Measurements from ENCODE around the gene ZNF407. TPM values are rescaled to one million over a fixed set of nuclear protein-coding genes. Genes with fewer than 3 reads are reported as not detected.
A peak's percentile ranks its signal among the peaks of the same experiment; 100 is the strongest.

The ZNF407 gene, protein sequence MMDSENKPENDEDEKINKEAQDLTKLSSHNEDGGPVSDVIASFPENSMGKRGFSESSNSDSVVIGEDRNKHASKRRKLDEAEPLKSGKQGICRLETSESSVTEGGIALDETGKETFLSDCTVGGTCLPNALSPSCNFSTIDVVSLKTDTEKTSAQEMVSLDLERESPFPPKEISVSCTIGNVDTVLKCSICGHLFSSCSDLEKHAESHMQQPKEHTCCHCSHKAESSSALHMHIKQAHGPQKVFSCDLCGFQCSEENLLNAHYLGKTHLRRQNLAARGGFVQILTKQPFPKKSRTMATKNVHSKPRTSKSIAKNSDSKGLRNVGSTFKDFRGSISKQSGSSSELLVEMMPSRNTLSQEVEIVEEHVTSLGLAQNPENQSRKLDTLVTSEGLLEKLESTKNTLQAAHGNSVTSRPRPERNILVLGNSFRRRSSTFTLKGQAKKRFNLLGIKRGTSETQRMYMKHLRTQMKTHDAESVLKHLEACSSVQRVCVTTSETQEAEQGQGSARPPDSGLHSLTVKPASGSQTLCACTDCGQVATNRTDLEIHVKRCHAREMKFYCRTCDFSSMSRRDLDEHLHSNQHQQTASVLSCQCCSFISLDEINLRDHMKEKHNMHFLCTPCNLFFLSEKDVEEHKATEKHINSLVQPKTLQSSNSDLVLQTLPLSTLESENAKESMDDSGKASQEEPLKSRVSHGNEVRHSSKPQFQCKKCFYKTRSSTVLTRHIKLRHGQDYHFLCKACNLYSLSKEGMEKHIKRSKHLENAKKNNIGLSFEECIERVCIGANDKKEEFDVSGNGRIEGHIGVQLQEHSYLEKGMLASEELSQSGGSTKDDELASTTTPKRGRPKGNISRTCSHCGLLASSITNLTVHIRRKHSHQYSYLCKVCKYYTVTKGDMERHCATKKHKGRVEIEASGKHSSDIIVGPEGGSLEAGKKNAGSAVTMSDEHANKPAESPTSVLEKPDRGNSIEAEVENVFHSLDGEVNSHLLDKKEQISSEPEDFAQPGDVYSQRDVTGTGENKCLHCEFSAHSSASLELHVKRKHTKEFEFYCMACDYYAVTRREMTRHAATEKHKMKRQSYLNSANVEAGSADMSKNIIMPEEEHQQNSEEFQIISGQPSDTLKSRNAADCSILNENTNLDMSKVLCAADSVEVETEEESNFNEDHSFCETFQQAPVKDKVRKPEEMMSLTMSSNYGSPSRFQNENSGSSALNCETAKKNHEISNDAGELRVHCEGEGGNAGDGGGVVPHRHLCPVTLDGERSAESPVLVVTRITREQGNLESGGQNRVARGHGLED (N-terminal part only)
- 22.1 to 24.9 TPM (median 23.1 TPM) in 3 replicates for total RNA-seq

- DNase-seq (ENCODE audit: low spot score in 2 of 2, unreplicated experiment in 2 of 2), result peak; percentile 68 to 83
- TF ChIP-seq, protein P1, sequence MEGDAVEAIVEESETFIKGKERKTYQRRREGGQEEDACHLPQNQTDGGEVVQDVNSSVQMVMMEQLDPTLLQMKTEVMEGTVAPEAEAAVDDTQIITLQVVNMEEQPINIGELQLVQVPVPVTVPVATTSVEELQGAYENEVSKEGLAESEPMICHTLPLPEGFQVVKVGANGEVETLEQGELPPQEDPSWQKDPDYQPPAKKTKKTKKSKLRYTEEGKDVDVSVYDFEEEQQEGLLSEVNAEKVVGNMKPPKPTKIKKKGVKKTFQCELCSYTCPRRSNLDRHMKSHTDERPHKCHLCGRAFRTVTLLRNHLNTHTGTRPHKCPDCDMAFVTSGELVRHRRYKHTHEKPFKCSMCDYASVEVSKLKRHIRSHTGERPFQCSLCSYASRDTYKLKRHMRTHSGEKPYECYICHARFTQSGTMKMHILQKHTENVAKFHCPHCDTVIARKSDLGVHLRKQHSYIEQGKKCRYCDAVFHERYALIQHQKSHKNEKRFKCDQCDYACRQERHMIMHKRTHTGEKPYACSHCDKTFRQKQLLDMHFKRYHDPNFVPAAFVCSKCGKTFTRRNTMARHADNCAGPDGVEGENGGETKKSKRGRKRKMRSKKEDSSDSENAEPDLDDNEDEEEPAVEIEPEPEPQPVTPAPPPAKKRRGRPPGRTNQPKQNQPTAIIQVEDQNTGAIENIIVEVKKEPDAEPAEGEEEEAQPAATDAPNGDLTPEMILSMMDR (IDR thresholded peaks at IDR 0.05; ENCODE audit: unreplicated experiment), result no peak
- H3K4me3 Mint-ChIP-seq, result peak within 1 kb of the TSS; percentile 96
- H3K4me1 Mint-ChIP-seq, result peaks cover 34% of the 10 kb centered on the region
- H3K27ac Mint-ChIP-seq, result peak within 1 kb of the TSS; percentile 99
- H3K27me3 Mint-ChIP-seq (ENCODE audit: low read depth), result no peaks in the 10 kb centered on the region
- H3K9me3 Mint-ChIP-seq, result no peaks in the 10 kb centered on the region
- peaks cover 7% of the 10 kb centered on the region for H3K36me3 Mint-ChIP-seq
These were observed at the start of gene ZNF407 for GRCh38 chr18:74597662-74598349. Gene ZNF407 (plus strand): TSS chr18:74597870. CDS start chr18:74631020, 33,150 bp downstream.

DNA sequence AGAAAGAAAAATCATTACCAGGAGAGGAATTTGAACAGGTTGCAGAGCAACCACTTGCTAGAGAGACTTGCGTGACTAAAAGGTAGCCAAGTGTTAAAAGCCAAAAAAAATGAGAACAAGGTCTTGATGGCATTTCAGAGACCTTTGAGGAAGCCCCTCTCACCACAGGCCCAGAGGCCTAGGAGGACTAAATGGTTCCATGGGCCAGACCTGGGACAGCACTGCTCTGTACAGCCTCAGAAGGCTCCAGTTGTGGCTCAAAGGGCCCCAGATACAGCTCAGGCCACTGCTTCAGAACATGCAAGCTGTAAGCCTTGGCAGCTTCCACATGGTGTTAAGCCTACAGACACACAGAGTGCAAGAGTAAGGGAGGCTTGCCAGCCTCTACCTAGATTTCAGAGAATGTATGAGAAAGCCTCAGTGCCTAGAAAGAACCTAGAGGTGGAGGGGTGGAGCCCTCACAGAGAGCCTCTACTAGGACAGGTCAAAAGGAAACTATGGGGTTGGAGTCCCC lies 48.0 kb upstream of the ZNF407 start:
- H3K27me3 Mint-ChIP-seq (ENCODE audit: low read depth), result peaks cover 17% of the 10 kb centered on the region
- peaks cover 22% of the 10 kb centered on the region for H3K9me3 Mint-ChIP-seq
- H3K4me1 Mint-ChIP-seq, result peaks cover 8% of the 10 kb centered on the region
- TF ChIP-seq, protein P1 (IDR thresholded peaks at IDR 0.05; ENCODE audit: unreplicated experiment), result no peak
- H3K4me3 Mint-ChIP-seq, result no peak overlapping the region
- DNase-seq (ENCODE audit: low spot score in 2 of 2, unreplicated experiment in 2 of 2), result no peak
- peaks cover 4% of the 10 kb centered on the region for H3K36me3 Mint-ChIP-seq
- H3K27ac Mint-ChIP-seq, result no peak overlapping the region

DNA sequence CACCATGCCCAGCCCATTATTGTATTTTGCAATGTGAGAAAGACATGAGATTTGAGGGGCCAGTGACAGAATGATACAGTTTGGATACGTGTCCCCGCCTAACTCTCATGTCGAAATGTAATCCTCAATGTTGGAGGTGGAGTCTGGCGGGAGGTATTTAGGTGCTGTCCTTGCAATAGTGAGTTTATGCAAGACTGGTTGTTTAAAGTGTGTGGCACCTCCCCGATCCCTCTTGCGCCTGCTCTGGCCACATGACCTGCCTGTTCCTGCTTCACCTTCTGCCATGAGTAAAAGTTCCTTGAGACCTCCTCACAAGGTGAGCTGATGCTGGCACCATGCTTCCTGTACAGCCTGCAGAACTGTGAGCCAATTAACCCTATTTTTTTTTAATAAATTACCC lies 46.8 kb upstream of the ZNF407 start:
- Mint-ChIP-seq H3K27me3 (ENCODE audit: low read depth) (peaks cover 27% of the 10 kb centered on the region), H3K4me1 (peaks cover 10% of the 10 kb centered on the region), H3K4me3 (no peak overlapping the region), H3K27ac (no peak overlapping the region), H3K36me3 (peaks cover 4% of the 10 kb centered on the region), H3K9me3 (peaks cover 22% of the 10 kb centered on the region)
- TF ChIP-seq, protein P1 (IDR thresholded peaks at IDR 0.05; ENCODE audit: unreplicated experiment), result no peak
- no peak for DNase-seq (ENCODE audit: low spot score in 2 of 2, unreplicated experiment in 2 of 2)

- Mint-ChIP-seq H3K4me3 (no peak overlapping the region), H3K27ac (no peak overlapping the region), H3K4me1 (peaks cover 14% of the 10 kb centered on the region), H3K27me3 (ENCODE audit: low read depth) (peaks cover 33% of the 10 kb centered on the region), H3K9me3 (peaks cover 22% of the 10 kb centered on the region), H3K36me3 (peaks cover 4% of the 10 kb centered on the region)
- no peak for DNase-seq (ENCODE audit: low spot score in 2 of 2, unreplicated experiment in 2 of 2)
- TF ChIP-seq, protein P1 (IDR thresholded peaks at IDR 0.05; ENCODE audit: unreplicated experiment), result no peak
These were observed 46.2 kb upstream of the ZNF407 start for GRCh38 chr18:74551452-74551851.

Data from mesothelial cell of epicardium (in vitro differentiated cells).